Trophoblast cell (in vitro differentiated cells and primary cell): Measurements from ENCODE around the gene DLX2.

ENCODE experiments used
- DNase-seq, 2 donors: peaks; one replicate each; pipeline ENCODE4 v3.0.0-alpha.2; 2016
- H2AFZ ChIP-seq: 2 replicates; pipeline ENCODE4 v1.6.1; 2013; ENCODE audit warnings: low read length, moderate library complexity, mild to moderate bottlenecking; ENCODE audit not compliant: insufficient read depth, poor library complexity
- H2AK5ac ChIP-seq: 2 replicates; pipeline ENCODE4 v1.6.1; 2013; ENCODE audit warnings: mild to moderate bottlenecking, low read length
- H2BK120ac ChIP-seq: 2 replicates; pipeline ENCODE4 v1.6.1; 2013; ENCODE audit warnings: low read length, mild to moderate bottlenecking, moderate library complexity; ENCODE audit not compliant: insufficient read depth, poor library complexity
- H2BK12ac ChIP-seq: 2 replicates; pipeline ENCODE4 v1.6.1; 2013; ENCODE audit warnings: mild to moderate bottlenecking, low read length, moderate library complexity
- H2BK5ac ChIP-seq: 2 replicates; pipeline ENCODE4 v1.6.1; 2013; ENCODE audit warnings: low read length, low read depth, moderate library complexity, mild to moderate bottlenecking; ENCODE audit not compliant: poor library complexity
- H3K14ac ChIP-seq: 2 replicates; pipeline ENCODE4 v1.6.1; 2013; ENCODE audit warnings: mild to moderate bottlenecking, low read length
- H3K18ac ChIP-seq: 2 replicates; pipeline ENCODE4 v1.6.1; 2013; ENCODE audit warnings: mild to moderate bottlenecking, low read length
- H3K23ac ChIP-seq: 2 replicates; pipeline ENCODE4 v1.6.1; 2013; ENCODE audit warnings: low read length
- H3K27ac ChIP-seq: 2 replicates; pipeline ENCODE4 v1.5.1; 2013; ENCODE audit warnings: low read depth, mild to moderate bottlenecking, inconsistent platforms, low read length, moderate library complexity
- H3K27me3 ChIP-seq: 2 replicates; pipeline ENCODE4 v1.6.1; 2013; ENCODE audit warnings: inconsistent platforms, mild to moderate bottlenecking, low read length, moderate library complexity; ENCODE audit not compliant: insufficient read depth
- H3K36me3 ChIP-seq, 2 experiments: 1 replicate in 1 of 2; 2 replicates in 1 of 2; pipeline ENCODE4 v1.6.1; 2013; ENCODE audit warnings: low read length in 2 of 2, mild to moderate bottlenecking in 2 of 2, moderate library complexity in 1 of 2; ENCODE audit not compliant: insufficient read depth in 2 of 2, control insufficient read depth in 1 of 2
- H3K4ac ChIP-seq: 2 replicates; pipeline ENCODE4 v1.6.1; 2013; ENCODE audit warnings: low read depth, mild to moderate bottlenecking, low read length, moderate library complexity
- H3K4me1 ChIP-seq, 2 experiments: 1 replicate in 1 of 2; 2 replicates in 1 of 2; pipeline ENCODE4 v1.6.1; 2013; ENCODE audit warnings: low read length in 2 of 2, mild to moderate bottlenecking in 2 of 2, moderate library complexity in 1 of 2; ENCODE audit not compliant: insufficient read depth in 2 of 2, control insufficient read depth in 1 of 2
- H3K4me2 ChIP-seq: 2 replicates; pipeline ENCODE4 v1.6.1; 2013; ENCODE audit warnings: inconsistent platforms, mild to moderate bottlenecking, low read length, moderate library complexity
- H3K4me3 ChIP-seq: 2 replicates; pipeline ENCODE4 v1.5.1; 2013; ENCODE audit warnings: mild to moderate bottlenecking, low read depth, low read length, inconsistent platforms
- H3K79me1 ChIP-seq: one replicate; pipeline ENCODE4 v1.6.1; 2013; ENCODE audit warnings: low read length
- H3K79me2 ChIP-seq: 2 replicates; pipeline ENCODE4 v1.6.1; 2013; ENCODE audit warnings: low read length, mild to moderate bottlenecking; ENCODE audit not compliant: control insufficient read depth, insufficient read depth, poor library complexity
- H3K9ac ChIP-seq: 2 replicates; pipeline ENCODE4 v1.6.1; 2013; ENCODE audit warnings: mild to moderate bottlenecking, low read length
- H3K9me3 ChIP-seq: 2 replicates; pipeline ENCODE4 v1.6.1; 2013; ENCODE audit warnings: low read depth, mild to moderate bottlenecking, control low read depth, inconsistent platforms, low read length; ENCODE audit not compliant: insufficient read depth
- H4K12ac ChIP-seq: 2 replicates; pipeline ENCODE4 v1.6.1; 2013; ENCODE audit warnings: low read depth, mild to moderate bottlenecking, low read length, moderate library complexity
- H4K8ac ChIP-seq: 2 replicates; pipeline ENCODE4 v1.6.1; 2013; ENCODE audit warnings: low read depth, mild to moderate bottlenecking, low read length, moderate library complexity
- H4K91ac ChIP-seq: one replicate; pipeline ENCODE4 v1.6.1; 2013; ENCODE audit warnings: low read depth, mild to moderate bottlenecking, low read length, moderate library complexity
- WGBS: extraction: QIAGEN DNeasy Blood & Tissue Kit; methylation state at CpG from one replicate; pipeline ENCODE4 v1.1.7; 2013; ENCODE audit warnings: missing lambda C conversion rate; ENCODE audit not compliant: insufficient read length, insufficient coverage; ENCODE audit errors: extremely low coverage; 5-methylcytosine and 5-hydroxymethylcytosine counted together

Gene DLX2

DNA sequence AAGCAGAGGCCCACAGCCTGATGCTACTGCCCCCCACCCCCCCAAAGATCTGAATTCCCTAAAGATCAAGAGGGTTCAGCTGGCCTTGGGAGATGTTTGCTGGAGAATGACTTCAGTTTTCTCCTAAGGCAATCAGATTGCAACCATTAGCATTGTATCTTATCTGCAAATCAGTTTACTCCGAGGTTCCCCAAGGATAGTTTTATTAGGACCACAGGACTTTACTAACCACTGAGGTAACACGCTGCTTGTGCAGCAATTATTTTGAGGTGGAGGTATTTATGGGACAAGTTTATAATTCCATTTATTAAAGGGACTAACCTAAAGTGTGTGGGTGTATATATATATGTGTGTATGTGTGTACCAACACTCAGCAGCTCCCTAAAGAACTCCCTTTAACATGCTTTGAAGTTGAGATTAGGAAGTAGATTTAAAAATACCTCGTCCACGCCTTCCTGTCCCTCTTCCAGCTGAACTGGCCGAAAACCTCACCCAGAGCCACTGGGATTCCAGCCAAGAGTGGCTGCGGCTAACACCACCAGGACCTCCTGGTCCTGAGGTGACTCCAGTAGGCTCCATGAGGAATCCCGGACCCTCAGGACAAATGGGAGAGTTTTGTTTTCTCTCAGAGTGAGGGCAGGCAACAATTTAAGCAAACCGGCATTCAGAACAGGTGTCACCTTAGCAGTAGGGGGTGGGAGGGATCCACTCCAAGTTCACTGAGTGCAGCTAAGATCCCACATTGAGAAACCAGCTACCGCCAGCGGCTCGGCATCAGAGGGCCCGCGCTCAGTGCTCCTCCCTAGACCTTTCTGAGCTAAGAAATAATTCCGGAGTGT, 20.4 kb downstream of the DLX2 start:
- H4K12ac ChIP-seq: no peak overlapping the region
- H3K9ac ChIP-seq: no peak overlapping the region
- no peak overlapping the region for H4K8ac ChIP-seq
- no peak for DNase-seq
- peak overlapping the region; percentile 43 for H3K4me2 ChIP-seq
- WGBS: no CpG with 5 or more reads among the region's 14 CpGs
- peaks cover 2 to 25% of the 10 kb centered on the region in 2 experiments for H3K4me1 ChIP-seq
- no peak overlapping the region for H3K14ac ChIP-seq
- H3K9me3 ChIP-seq: peaks cover 7% of the 10 kb centered on the region
- H3K4me3 ChIP-seq: no peak overlapping the region
- no peak overlapping the region for H2BK5ac ChIP-seq
- H3K36me3 ChIP-seq: no peaks in the 10 kb centered on the region
- peaks cover 50% of the 10 kb centered on the region for H3K27me3 ChIP-seq
- no peak overlapping the region for H3K4ac ChIP-seq
- peaks cover 23% of the 10 kb centered on the region for H3K79me1 ChIP-seq
- no peak overlapping the region for H2AK5ac ChIP-seq
- H4K91ac ChIP-seq: no peak overlapping the region
- peak overlapping the region; percentile 20 for H3K23ac ChIP-seq
- no peak overlapping the region for H3K27ac ChIP-seq
- no peak overlapping the region for H3K18ac ChIP-seq
- H2BK120ac ChIP-seq: no peak overlapping the region
- no peak overlapping the region for H2AFZ ChIP-seq
- no peak overlapping the region for H2BK12ac ChIP-seq
- H3K79me2 ChIP-seq: peaks cover 9% of the 10 kb centered on the region

DNA sequence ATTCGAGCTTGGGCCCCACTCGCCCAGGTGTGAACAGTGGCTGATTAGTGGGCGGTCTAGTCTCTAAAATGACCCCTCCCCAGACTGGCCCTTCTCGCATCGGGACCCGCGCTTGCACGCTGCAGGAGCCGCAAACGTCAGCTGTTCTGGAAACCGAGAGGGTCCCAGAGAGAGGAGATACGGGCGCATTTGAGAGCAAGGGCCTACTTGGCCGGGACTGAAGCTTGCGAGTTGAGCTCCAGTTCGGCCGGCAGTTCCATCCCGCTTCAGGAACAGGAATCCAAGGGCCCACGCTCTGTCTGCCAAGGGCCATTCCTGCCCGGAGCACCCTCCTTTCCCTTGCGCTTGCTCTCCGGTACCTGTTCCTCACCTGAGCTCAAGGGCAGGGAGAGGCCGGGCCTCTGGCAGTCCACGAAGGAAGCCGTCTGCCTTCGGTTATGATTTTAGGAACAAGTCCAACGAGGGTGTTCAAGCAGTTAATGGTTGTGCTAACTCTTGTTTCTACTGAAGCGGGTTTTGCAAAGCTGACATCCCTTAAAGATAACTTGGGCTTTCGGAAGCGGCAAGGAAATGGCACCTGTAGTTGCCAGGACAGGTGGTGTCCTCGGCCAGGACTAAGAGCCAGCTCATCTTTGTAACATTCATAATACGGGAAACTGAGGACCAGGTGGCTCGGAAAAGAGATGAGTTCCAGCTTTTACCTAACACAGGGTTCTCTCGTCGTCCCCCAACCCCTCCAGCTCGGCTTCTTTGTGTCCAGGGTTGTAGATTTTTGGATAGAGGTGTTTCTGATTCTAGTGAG, 21.3 kb downstream of the DLX2 start:
- peaks cover 0 to 24% of the 10 kb centered on the region in 2 experiments for H3K4me1 ChIP-seq

DNA sequence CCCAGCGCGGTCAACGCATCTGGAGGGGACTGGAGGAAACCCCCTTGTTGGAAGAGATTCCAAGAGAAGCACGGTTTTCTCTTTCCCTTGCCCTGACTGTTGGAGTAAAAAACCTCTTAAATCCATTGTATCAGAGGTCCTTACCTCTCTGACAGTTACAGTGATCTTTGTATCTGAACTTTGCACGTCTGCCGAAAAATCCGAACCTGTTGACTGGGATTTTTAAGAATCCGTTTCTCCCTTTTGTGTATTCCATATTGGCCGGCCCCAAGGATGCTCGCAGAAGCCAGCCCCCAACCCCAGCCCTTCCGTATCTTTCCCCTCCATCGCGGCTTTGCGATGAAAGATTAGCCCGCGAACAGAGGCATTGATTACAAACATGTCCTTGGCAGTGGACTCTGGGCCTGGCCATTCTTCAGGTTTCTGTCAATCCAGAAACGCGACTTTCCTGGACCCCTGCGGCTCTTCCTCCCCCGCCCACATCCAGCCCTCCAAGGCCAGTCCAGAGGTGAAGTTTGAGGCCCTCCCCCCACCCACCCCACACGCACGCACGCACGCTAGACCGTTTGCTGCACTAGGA, 22.0 kb downstream of the DLX2 start:
- DNase-seq: no peak
- no peak overlapping the region for H4K91ac ChIP-seq
- H3K4ac ChIP-seq: no peak overlapping the region
- no peak overlapping the region for H2BK120ac ChIP-seq
- no peak overlapping the region for H4K12ac ChIP-seq
- peaks cover 46% of the 10 kb centered on the region for H3K27me3 ChIP-seq
- H2BK12ac ChIP-seq: no peak overlapping the region
- peaks cover 7% of the 10 kb centered on the region for H3K9me3 ChIP-seq
- H3K14ac ChIP-seq: no peak overlapping the region
- no peak overlapping the region for H2BK5ac ChIP-seq
- no peak overlapping the region for H4K8ac ChIP-seq
- no peaks in the 10 kb centered on the region for H3K36me3 ChIP-seq
- peaks cover 0 to 22% of the 10 kb centered on the region in 2 experiments for H3K4me1 ChIP-seq
- H3K18ac ChIP-seq: no peak overlapping the region
- no peak overlapping the region for H2AK5ac ChIP-seq
- H3K4me2 ChIP-seq: peak overlapping the region; percentile 45
- H3K79me2 ChIP-seq: peaks cover 4% of the 10 kb centered on the region
- no CpG with 5 or more reads among the region's 25 CpGs for WGBS
- H2AFZ ChIP-seq: no peak overlapping the region
- no peak overlapping the region for H3K27ac ChIP-seq
- H3K9ac ChIP-seq: no peak overlapping the region
- peaks cover 11% of the 10 kb centered on the region for H3K79me1 ChIP-seq
- H3K23ac ChIP-seq: no peak overlapping the region
- H3K4me3 ChIP-seq: no peak overlapping the region

More for the DNA sequence above, 21.3 kb downstream of the DLX2 start:
- Histone ChIP-seq H3K27ac (no peak overlapping the region), H3K4me3 (no peak overlapping the region), H3K9me3 (peaks cover 7% of the 10 kb centered on the region), H3K14ac (no peak overlapping the region), H3K36me3 (no peaks in the 10 kb centered on the region), H3K27me3 (peaks cover 46% of the 10 kb centered on the region), H4K12ac (no peak overlapping the region), H3K9ac (no peak overlapping the region), H2AK5ac (no peak overlapping the region), H2BK5ac (no peak overlapping the region), H2BK120ac (no peak overlapping the region), H2BK12ac (no peak overlapping the region), H3K79me1 (peaks cover 14% of the 10 kb centered on the region), H4K8ac (no peak overlapping the region), H3K79me2 (peaks cover 6% of the 10 kb centered on the region), H4K91ac (no peak overlapping the region), H3K23ac (no peak overlapping the region), H3K4me2 (peak overlapping the region; percentile 45), H3K4ac (no peak overlapping the region), H3K18ac (no peak overlapping the region), H2AFZ (no peak overlapping the region)
- DNase-seq: no peak
- no CpG with 5 or more reads among the region's 36 CpGs for WGBS

DNA sequence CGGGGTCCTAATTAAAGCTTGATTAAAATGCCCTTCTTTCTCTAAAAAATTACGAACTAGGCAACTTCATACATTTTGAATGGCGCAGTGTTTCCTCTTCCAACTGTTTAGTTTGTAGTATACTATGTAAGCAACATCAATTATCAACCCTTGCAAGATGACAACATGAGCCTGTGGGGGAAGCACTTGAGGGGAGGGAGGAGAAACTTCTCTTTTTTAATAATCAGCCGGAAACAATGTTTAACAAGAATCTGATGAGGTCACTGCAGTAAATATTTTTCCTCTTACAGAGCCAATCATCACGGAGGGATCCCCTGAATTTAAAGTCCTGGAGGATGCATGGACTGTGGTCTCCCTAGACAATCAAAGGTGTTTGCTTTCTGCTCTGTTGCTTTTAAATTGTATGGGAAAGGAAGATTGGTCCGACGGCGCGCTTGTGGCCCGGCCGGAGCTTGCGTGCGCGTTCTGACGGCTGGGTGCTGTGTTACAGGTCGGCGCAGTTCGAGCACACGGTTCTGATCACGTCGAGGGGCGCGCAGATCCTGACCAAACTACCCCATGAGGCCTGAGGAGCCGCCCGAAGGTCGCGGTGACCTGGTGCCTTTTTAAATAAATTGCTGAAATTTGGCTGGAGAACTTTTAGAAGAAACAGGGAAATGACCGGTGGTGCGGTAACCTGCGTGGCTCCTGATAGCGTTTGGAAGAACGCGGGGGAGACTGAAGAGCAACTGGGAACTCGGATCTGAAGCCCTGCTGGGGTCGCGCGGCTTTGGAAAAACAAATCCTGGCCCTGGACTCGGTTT, 22.7 kb downstream of the DLX2 start:
- no peak overlapping the region for H3K14ac ChIP-seq
- no peak overlapping the region for H3K4me2 ChIP-seq
- H4K12ac ChIP-seq: no peak overlapping the region
- peaks cover 46% of the 10 kb centered on the region for H3K27me3 ChIP-seq
- no peak overlapping the region for H3K27ac ChIP-seq
- WGBS: no CpG with 5 or more reads among the region's 38 CpGs
- H4K8ac ChIP-seq: no peak overlapping the region
- no peak overlapping the region for H3K18ac ChIP-seq
- no peak overlapping the region for H4K91ac ChIP-seq
- H3K4ac ChIP-seq: no peak overlapping the region
- peaks cover 5% of the 10 kb centered on the region for H3K9me3 ChIP-seq
- H3K23ac ChIP-seq: no peak overlapping the region
- H3K79me1 ChIP-seq: peaks cover 8% of the 10 kb centered on the region
- peaks cover 4% of the 10 kb centered on the region for H3K79me2 ChIP-seq
- H2BK5ac ChIP-seq: no peak overlapping the region
- no peak overlapping the region for H2BK12ac ChIP-seq
- DNase-seq: no peak
- no peak overlapping the region for H3K9ac ChIP-seq
- no peak overlapping the region for H3K4me3 ChIP-seq
- H3K36me3 ChIP-seq: no peaks in the 10 kb centered on the region
- H2AK5ac ChIP-seq: no peak overlapping the region
- H2BK120ac ChIP-seq: no peak overlapping the region
- peaks cover 0 to 19% of the 10 kb centered on the region in 2 experiments for H3K4me1 ChIP-seq
- no peak overlapping the region for H2AFZ ChIP-seq
